Ovary (tissue), 9 donors: ENCODE results near the gene SLC9A3. TPM values are rescaled to one million over a fixed set of nuclear protein-coding genes. Genes with fewer than 3 reads are reported as not detected.

Experiments used
- DNase-seq, 5 donors: peaks; one replicate each; pipeline ENCODE4 v3.0.0-alpha.2; 2019 to 2020
- H3K27ac ChIP-seq, 2 donors: fragments of 200-600 bp; one replicate each; pipeline versions ENCODE4 v1.5.1 to v1.8.0; 2019 to 2022
- H3K27me3 ChIP-seq: fragments of 200-600 bp; one replicate; pipeline ENCODE4 v1.8.0; 2022
- H3K36me3 ChIP-seq: fragments of 200-600 bp; sonication (generic); one replicate; pipeline ENCODE4 v1.5.1; 2019
- H3K4me1 ChIP-seq: one replicate; pipeline ENCODE4 v1.8.1; 2013; ENCODE audit warnings: mild to moderate bottlenecking, moderate library complexity; ENCODE audit not compliant: insufficient read depth
- H3K4me3 ChIP-seq: fragments of 200-600 bp; sonication (generic); one replicate; pipeline ENCODE4 v1.5.1; 2017
- H3K9me3 ChIP-seq, 2 donors: fragments of 200-600 bp in 1 of 2; sonication (generic) in 1 of 2; one replicate each; pipeline versions ENCODE4 v1.5.1 to v1.8.1; 2013 to 2019; ENCODE audit warnings: mild to moderate bottlenecking in 1 of 2, moderate library complexity in 1 of 2
- EP300 ChIP-seq: sonication (generic); formaldehyde crosslinking; IDR thresholded peaks from one replicate; pipeline ENCODE4 v1.6.1; 2017; ENCODE audit warnings: antibody characterized with exemption
- POLR2A ChIP-seq: fragments of 450-650 bp; IDR thresholded peaks from one replicate; pipeline ENCODE4 v1.6.1; 2017; ENCODE audit warnings: antibody characterized with exemption, mild to moderate bottlenecking, moderate library complexity
- WGBS, 3 donors: extraction: QIAGEN DNeasy Blood & Tissue Kit in 1 of 3; methylation state at CpG; one replicate each; pipeline versions ENCODE4 v1.1.5 to v1.1.7; 2013 to 2017; 5-methylcytosine and 5-hydroxymethylcytosine counted together
- intact Hi-C, 4 donors: fragments of 100-400 bp; cut with DNase I; formaldehyde crosslinking; loops; one replicate each; pipeline versions ENCODE4 v1.11.0 to v1.15.1; 2022 to 2023
- polyA plus RNA-seq, 2 donors: library from polyadenylated mRNA; stranded (reverse); fragments of 200-250 nt in 1 of 2; fragments of 350-450 nt in 1 of 2; fragmentation: Illumina TruSeq in 1 of 2; extraction: RNeasy Lipid Tissue Mini Kit (QIAGEN cat#74804) in 1 of 2; gene quantifications; one replicate each; pipeline ENCODE4 v1.2.3, GENCODE V29; 2013 to 2014
- total RNA-seq, 7 donors: library from RNA; depleted of rRNA in 2 of 7; stranded (reverse); fragments of >200 nt in 2 of 7; fragmentation: NEBNext Ultra II Directional in 3 of 7; extraction: Animal tissue kit (Norgen Biotek cat#: 25700) in 3 of 7; gene quantifications; one replicate each; pipeline versions ENCODE4 v1.1.0 to v1.2.4, GENCODE V29; 2016 to 2023
- TF ChIP-seq, protein P1 (sequence below), 3 donors: fragments of 450-650 bp in 2 of 3; fragments of 200-600 bp in 1 of 3; IDR thresholded peaks; one replicate each; pipeline versions ENCODE4 v1.5.1 to v1.8.0; 2016 to 2022; ENCODE audit warnings: antibody characterized with exemption in 3 of 3, mild to moderate bottlenecking in 1 of 3
- donor health status: DM: no; HTN: no; CAD: no; lungs with moderate emphysema.
- donor health status: DM: no; HTN: no; CAD: no.
- donor health status: Bipolar disorder and iron deficiency.
- donor health status: DM: yes; HTN: yes; CAD: no.
- donor health status: DM: no; HTN: no; CAD: no.
- donor health status: DM: yes; HTN: yes; CAD: no.

Gene SLC9A3
- total and polyA plus RNA-seq, 9 donors: 1.2 to 3.6 (median 1.9) TPM

DNA sequence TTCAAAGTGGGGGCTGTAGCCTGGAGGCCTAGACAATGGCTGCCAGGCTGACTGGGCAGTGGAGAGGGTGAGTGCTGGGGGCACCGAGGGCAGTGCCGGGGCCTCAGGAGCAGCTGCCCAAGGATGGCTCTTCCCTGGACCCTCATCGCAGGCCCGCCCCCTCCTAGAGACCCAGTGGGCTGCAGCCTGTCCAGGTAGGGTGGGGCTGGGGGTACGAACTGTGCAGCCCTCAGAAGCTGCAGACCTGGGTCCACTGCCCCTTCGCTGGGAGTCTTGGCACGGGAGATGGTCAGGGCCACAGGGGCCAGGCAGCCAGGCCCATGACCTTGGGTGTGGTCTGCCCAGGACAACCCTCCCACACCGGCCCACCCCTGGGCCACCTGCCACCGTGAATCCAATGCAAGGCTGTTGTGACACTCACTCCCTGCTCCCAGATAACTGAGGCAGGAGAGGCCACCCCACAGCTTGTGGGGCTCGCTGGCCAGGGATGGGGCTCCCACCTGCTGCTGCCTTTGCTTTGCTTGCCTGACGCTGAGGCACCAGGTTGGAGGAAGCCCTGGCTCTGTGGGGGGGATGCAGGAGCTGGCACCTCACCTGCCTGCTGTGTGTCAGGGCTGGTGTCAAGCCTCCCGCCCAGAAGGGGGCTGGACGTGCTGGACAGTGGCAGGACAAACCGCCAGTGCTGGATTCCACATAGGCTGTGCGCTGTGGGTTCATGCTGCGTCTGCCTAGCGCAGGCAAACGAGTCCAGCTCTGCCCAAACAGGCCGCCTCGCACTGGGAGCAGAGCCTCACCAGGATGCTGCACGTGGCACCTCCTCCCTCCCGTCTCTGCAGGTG is 23.1 kb upstream of the SLC9A3 start:
- Histone ChIP-seq H3K4me3 (no peak overlapping the region), H3K9me3 (no peaks in the 10 kb centered on the region), H3K36me3 (no peaks in the 10 kb centered on the region), H3K27ac (no peak overlapping the region), H3K4me1 (no peaks in the 10 kb centered on the region), H3K27me3 (no peaks in the 10 kb centered on the region)
- 65 to 75% (median 66%) methylated on average over 19 to 22 of the region's 22 CpGs for WGBS, 3 donors
- TF ChIP-seq POLR2A (no peak), EP300 (no peak)
- TF ChIP-seq, protein P1, sequence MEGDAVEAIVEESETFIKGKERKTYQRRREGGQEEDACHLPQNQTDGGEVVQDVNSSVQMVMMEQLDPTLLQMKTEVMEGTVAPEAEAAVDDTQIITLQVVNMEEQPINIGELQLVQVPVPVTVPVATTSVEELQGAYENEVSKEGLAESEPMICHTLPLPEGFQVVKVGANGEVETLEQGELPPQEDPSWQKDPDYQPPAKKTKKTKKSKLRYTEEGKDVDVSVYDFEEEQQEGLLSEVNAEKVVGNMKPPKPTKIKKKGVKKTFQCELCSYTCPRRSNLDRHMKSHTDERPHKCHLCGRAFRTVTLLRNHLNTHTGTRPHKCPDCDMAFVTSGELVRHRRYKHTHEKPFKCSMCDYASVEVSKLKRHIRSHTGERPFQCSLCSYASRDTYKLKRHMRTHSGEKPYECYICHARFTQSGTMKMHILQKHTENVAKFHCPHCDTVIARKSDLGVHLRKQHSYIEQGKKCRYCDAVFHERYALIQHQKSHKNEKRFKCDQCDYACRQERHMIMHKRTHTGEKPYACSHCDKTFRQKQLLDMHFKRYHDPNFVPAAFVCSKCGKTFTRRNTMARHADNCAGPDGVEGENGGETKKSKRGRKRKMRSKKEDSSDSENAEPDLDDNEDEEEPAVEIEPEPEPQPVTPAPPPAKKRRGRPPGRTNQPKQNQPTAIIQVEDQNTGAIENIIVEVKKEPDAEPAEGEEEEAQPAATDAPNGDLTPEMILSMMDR (IDR thresholded peaks at IDR 0.05): no peak
- intact Hi-C loops: no loop called here
- DNase-seq: peak in 1 of 5 donors; percentile 6

DNA sequence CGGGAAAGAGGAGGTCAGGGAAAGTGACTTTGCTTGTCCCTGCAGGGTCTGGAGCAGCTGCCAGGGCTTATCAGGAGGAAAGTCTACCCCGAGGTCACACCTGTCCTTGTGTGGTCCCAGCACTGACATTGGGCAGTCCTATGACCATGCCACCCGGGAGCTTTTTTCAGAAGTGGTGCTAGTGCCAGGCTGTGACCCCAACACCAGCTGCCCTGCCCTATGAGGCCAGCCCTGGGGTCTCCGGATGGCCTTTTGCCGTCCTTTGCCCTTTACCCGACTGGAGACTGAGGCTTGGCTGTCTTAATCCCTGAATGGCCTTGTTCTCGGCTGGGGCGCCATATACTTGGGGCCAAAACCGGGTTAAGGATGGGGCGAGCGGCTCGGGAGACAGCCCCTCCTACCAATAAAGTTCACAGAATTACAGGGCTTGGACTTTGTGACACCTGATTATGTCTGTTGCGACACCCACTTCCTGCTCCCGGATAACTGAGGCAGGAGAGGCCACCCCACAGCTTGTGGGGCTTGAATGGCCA is 22.2 kb upstream of the SLC9A3 start:
- Histone ChIP-seq H3K4me3 (no peak overlapping the region), H3K27me3 (no peaks in the 10 kb centered on the region), H3K9me3 (no peaks in the 10 kb centered on the region), H3K36me3 (no peaks in the 10 kb centered on the region), H3K27ac (no peak overlapping the region), H3K4me1 (no peaks in the 10 kb centered on the region)
- peak in 1 of 5 donors; percentile 4 for DNase-seq
- TF ChIP-seq, protein P1 (IDR thresholded peaks at IDR 0.05): no peak
- TF ChIP-seq EP300: no peak
- no peak for TF ChIP-seq POLR2A
- 84 to 91% (median 85%) methylated on average over 13 to 14 of the region's 14 CpGs for WGBS, 3 donors
- intact Hi-C loops: no loop called here

DNA sequence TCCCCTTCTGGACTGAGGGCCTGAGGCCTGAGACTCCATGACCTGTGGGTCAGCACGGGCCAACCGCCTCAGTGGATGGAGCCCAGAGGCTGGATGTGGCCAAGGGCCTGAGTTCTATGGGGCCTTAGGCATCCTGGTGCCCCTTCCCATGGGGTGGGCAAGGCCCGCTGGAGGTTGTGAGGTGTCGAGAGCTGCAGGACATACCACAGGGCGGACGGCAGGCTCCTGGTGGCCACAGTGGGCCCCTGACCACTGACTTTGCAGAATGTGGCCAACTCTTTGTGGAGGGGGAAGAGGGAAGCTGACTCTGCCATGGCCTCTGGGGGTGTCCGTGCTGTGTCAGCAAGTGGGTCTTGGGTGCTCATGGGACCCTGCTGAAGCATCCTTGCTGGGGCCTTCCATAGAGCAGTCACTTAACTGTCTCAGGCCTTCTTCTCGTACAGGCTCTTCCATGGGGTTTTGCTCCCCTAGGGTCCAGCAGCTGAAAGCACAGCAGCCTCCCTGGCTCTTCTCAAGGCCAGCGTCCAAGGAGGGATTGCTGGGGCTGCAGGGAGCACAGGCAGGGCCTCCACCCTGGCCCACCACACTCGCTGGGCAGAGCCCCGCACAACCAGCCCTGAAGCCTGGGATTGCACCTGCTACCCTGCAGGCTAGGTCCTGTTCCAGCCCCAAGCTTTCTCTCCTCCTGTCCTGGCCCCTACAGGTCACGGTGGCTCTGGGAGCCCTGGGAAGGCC is 21.6 kb upstream of the SLC9A3 start:
- Histone ChIP-seq H3K36me3 (no peaks in the 10 kb centered on the region), H3K27me3 (no peaks in the 10 kb centered on the region), H3K4me3 (no peak overlapping the region), H3K27ac (no peak overlapping the region), H3K9me3 (no peaks in the 10 kb centered on the region), H3K4me1 (no peaks in the 10 kb centered on the region)
- 87 to 91% (median 89%) methylated on average over 12 of the region's 12 CpGs for WGBS, 3 donors
- intact Hi-C loops: no loop called here
- peak in 1 of 5 donors; percentile 7 for DNase-seq
- TF ChIP-seq POLR2A (no peak), EP300 (no peak)
- TF ChIP-seq, protein P1 (IDR thresholded peaks at IDR 0.05): no peak

DNA sequence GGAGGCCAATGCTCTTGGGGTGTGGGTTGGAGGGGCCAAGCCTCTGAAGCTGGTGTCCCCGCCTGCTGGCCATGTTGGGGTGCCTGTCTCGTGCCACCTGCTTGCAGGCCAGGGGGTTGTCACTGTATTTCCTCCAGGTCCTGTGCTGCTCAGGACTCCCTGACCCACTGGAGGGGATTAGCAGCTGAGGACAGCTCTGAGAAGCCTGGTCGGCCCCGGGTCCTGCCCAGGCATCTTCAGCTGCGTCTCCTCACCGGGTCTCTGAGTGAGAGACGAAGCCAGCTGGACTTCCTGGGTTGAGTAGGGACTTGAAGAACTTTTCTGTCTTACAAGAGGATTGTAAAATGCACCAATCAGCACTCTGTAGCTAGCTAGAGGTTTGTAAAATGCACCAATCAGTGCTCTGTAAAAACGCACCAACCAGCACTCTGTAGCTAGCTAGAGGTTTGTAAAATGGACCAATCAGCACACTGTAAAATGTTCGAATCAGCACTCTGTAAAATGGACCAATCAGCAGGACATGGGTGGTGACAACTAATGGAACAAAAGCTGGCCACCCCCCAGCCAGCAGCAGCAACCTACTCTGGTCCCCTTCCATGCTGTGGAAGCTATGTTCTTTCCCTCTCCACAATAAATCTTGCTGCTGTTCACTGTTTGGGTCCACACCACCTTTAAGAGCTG is 20.6 kb upstream of the SLC9A3 start:
- intact Hi-C loops: no loop called here
- TF ChIP-seq, protein P1 (IDR thresholded peaks at IDR 0.05): no peak
- TF ChIP-seq POLR2A: no peak
- no peak for TF ChIP-seq EP300
- Histone ChIP-seq H3K4me1 (no peaks in the 10 kb centered on the region), H3K4me3 (no peak overlapping the region), H3K36me3 (no peaks in the 10 kb centered on the region), H3K27ac (no peak overlapping the region), H3K27me3 (no peaks in the 10 kb centered on the region), H3K9me3 (no peaks in the 10 kb centered on the region)
- peak in 1 of 5 donors; percentile 9 for DNase-seq
- 88 to 94% (median 89%) methylated on average over 7 to 9 of the region's 9 CpGs for WGBS, 3 donors
